ENCODE measurements around the gene PIGT.

DNA sequence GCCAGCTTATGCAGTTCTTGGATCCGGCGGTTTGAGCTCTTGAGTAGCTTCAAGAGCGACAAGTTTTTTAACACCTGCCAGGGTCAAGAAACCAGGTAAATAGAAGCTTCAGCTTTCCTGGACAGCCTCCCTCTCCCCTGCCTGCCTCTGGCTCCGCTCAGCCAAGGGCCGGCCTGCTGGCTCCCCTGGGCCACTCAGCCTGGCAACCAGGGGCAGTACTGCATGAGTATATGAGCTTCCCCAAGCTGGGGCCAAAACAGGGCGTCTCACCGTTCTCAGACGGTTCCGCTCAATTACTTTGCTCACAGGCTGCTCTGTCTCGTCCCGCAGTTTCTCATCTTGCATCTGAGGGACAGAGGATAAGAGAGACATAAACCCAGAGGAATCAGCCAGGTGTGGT is 38.7 kb upstream of the PIGT start:
- TF ChIP-seq CTCF (conservative IDR thresholded peaks at IDR 0.05 in 1 of 2, IDR thresholded peaks at IDR 0.05 in 1 of 2; ENCODE audit: low read depth in 1 of 2, low read length in 2 of 2) (no peak), EZH2 (IDR thresholded peaks at IDR 0.05; ENCODE audit: low read length, missing control alignments) (no peak)

Measured in fibroblast of lung (primary cell).